GM19351 (cell line): ENCODE results near the gene TEP1.

ENCODE experiments used
- ATAC-seq: cut with Tn5 transposase; IDR thresholded peaks from one replicate; pipeline ENCODE4 v1.9.1; 2021; ENCODE audit warnings: mild to moderate bottlenecking, moderate library complexity; ENCODE audit not compliant: unreplicated experiment

The TEP1 gene

GRCh38 chr14:20434701-20435581 is 21.6 kb upstream of the TEP1 start:
- no peak for ATAC-seq

GRCh38 chr14:20429801-20430669 is 16.7 kb upstream of the TEP1 start:
- no peak for ATAC-seq

GRCh38 chr14:20428802-20429201 is 15.5 kb upstream of the TEP1 start:
- no peak for ATAC-seq

- ATAC-seq, result peak; percentile 40
Observed at GRCh38 chr14:20428010-20428365, 14.7 kb upstream of the TEP1 start.

GRCh38 chr14:20427231-20428009 is 14.1 kb upstream of the TEP1 start:
- peak; percentile 88 for ATAC-seq

DNA sequence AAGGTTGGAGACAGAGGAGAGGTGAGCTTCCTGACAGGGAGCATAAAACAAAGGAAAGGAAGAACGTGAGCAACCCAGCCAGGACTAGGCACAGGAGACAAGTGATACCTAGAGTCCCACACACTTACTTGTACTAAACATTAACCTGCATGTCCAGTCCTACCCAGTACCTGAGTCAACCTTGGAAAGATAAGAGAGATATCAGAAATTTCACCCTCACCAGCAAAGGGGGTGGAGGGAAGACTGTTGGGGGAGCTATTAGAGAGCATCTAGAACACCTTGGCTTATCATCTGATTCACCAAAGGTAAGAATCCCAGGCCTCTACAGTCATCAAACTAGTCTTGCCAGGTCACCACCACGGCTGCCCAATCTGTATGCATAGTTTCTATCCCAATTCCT is 11.6 kb upstream of the TEP1 start:
- ATAC-seq, result no peak

DNA sequence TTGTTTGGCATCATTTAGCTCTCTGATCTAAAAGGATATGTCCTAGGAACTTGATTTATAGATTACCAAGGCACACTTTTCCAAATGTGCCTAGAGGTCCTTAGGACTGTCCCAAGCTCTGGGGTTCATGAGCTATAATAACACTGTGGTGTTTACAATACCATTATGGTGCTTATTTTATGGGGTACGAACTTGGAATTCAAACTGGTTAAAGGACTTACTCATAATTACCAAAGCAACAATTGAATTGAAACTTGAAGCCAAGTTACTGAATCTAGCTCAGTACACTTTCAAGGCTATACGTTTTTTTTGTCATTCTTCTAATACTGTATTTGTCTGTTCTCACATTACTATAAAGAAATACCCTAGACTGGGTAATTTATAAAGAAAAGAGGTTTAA is 9.6 kb upstream of the TEP1 start:
- no peak for ATAC-seq

GRCh38 chr14:20421267-20421666 is 8.0 kb upstream of the TEP1 start:
- no peak for ATAC-seq

- no peak for ATAC-seq
Observed at GRCh38 chr14:20419419-20419818, 6.1 kb upstream of the TEP1 start.

DNA sequence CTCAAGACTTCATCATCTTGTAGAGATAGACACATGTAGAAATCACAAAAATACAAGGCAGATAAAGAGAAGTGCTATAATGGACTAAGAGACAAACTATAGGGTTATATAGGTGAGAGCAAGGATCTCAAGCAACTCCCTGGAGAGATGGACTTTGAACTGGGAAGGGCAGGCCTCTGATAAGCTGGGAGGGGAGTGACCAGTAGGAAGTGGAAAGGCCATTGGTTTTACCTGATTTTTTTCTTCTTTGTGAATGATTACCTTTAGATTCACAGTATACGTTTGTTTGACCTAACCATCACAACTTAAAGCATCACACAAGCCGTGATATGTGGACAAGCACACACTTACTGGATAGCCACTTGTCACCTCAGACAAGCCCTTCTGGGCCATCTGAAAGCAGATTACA is 5.2 kb upstream of the TEP1 start:
- ATAC-seq, result no peak

GRCh38 chr14:20417250-20418186 is 4.2 kb upstream of the TEP1 start:
- no peak for ATAC-seq

DNA sequence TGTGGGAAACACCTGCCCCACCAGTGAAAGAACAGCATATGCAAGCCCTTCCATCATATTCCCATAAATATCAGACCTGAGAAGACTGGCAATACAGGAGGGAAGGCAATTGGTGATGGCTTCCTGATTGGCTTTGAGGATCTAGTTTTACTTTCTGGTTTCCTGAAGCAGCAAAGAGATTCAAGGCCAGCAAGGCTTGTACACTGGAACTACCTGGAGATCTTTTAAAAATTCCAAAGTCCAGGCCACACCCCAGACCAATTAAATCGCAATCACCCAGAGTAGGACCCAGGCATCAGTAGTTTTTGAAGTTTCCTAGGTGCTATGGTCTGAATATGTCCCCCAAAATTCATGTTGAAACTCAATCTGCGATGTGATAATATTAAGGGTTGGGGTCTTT is 2.9 kb upstream of the TEP1 start:
- no peak for ATAC-seq

DNA sequence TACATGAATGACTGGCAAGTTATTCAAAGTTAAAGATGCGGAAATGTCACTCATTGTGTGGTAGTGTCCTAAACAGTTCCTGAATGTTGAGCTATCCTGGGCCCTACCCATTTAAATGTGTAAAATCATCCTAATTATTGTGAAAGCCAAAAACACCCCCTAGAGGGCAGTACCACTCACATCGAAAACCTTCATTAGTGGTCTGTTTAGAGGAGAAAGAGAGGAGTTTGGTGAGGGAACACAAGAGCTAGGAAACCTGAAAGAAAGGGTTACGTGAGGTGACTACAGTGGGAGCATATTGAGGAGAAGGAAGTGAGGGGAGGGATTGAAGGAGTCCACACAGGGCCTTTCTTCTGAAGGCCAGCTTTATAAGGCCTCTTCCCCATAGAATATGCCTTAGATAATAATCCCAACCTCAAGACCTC is 2.5 kb upstream of the TEP1 start:
- peak; percentile 48 for ATAC-seq

DNA sequence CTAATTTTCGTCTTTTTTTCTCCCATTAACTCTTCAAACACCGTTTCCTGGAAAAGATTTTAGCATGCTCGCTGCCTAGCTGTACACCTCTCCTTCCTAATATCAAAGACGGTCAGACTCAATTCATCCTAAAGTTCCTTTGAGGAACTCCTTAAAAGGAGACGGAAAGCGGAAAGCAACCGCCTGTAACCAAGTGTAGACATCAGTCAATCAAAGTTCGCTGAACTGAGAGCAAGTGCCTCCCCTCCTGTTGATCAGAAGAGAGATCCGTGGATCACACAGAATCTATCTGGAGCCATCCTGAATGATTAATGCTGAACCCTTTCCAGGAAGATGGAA is 412 bp upstream of the TEP1 start:
- ATAC-seq, result peak; percentile 45

DNA sequence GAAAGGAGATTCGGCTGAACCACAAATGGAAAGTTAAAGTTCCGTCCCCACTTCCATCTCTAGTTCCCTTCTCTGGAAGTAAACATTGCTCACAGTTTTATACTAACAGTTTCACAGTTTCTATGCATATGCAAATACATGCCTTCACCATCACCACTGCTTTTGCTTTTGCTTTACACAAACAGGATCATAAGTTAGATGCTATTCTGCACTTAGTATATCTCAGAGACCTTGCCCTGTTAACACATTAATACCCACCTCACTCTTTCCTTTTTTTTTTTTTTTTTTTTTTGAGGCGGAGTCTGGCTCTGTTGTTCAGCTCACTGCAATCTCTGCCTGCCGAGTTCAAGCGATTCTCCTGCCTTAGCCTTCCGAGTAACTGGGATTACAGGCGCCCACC is 890 bp downstream of the TEP1 start:
- peak; percentile 58 for ATAC-seq

DNA sequence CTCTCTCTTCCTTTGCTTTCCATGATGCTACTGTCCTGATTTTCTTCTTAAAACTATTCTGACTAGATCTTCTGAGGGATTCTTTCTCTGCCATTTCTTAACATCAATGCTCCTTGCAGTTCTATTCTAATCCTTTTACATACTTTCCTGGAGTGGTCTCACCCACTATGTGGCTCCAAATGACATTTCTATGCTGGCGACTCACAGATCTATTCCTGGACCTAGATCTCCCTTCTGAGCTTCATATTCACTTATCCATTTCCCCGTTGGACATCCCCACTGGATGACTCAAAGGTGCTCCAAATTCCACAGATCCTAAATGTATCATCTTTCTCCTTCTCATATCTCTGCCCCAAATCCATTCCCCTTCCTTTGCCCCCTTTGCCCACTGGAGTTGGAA is 4.1 kb downstream of the TEP1 start:
- no peak for ATAC-seq

- no peak for ATAC-seq
Observed at GRCh38 chr14:20403521-20403920, 9.8 kb downstream of the TEP1 start.

DNA sequence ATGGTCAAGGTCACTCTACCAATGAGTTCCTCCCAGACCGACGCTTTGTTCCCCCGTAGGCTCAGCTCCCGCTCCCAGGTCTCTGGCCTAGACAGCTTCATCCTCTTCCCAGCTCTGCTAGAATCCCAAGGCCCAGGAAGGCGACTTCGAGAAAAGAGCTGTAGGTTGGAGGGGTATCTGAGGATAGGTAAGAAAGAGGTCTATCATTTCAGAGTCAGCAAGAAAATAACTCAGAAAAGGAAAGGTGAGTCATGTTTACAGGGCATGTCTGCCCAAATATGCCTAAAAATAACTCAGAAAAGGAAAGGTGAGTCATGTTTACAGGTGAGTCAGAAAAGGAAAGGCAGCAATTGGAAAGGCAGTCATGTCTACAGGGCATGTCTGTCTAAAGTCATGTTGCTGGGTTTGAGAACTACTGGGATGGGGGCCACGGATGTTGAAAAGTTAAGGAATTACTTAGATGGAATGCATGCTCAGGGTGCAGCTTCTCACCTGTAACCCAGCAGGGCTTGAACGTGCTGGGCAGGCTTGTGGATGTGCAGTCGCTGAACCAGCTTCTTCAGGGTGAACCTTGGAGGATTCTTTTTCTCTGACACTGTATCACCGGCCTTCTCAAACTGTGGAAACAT is 12.2 kb downstream of the TEP1 start:
- ATAC-seq, result no peak

- no peak for ATAC-seq
Observed at GRCh38 chr14:20400589-20400964, 12.7 kb downstream of the TEP1 start.

DNA sequence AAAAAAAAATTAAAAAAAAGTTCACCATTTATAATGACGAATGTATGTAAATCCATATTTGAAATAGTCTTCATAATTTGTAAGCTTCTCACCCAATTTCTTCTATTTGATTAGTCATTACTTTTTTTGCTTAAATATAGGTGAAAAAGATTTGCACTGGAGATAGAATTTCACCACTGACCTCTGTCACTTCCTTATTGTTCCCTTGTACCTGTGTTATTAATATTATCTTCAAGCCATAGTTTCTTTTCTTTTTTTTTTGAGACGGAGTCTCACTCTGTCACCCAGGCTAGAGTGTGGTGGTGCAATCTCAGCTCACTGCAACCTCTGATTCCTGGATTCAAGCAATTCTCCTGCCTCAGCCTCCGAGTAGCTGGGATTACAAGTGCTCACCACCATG is 15.8 kb downstream of the TEP1 start:
- ATAC-seq, result no peak
